H1 (cell line): ENCODE data around the gene SH3RF2.

Experiments used
- ATF3 ChIP-seq: IDR thresholded peaks from 2 replicates; pipeline ENCODE4 v1.6.1; 2011; ENCODE audit warnings: low read depth, mild to moderate bottlenecking, low read length; ENCODE audit not compliant: insufficient read depth
- BACH1 ChIP-seq: IDR thresholded peaks from 2 replicates; pipeline ENCODE4 v1.6.1; 2012; ENCODE audit warnings: low read length, improper control_type of control experiment
- BRCA1 ChIP-seq: IDR thresholded peaks from 2 replicates; pipeline ENCODE4 v1.6.1; 2012; ENCODE audit warnings: low read depth, low read length, improper control_type of control experiment
- CEBPB ChIP-seq: IDR thresholded peaks from 2 replicates; pipeline ENCODE4 v1.6.1; 2012; ENCODE audit warnings: low read depth, low read length
- CHD2 ChIP-seq: IDR thresholded peaks from 2 replicates; pipeline ENCODE4 v1.6.1; 2012; ENCODE audit warnings: low read length, improper control_type of control experiment
- EP300 ChIP-seq, 2 experiments: IDR thresholded peaks; 1 replicate in 1 of 2; 2 replicates in 1 of 2; pipeline ENCODE4 v1.6.1; 2011 to 2012; ENCODE audit warnings: low read depth in 2 of 2, low read length in 2 of 2, mild to moderate bottlenecking in 2 of 2, borderline replicate concordance in 1 of 2, inconsistent platforms in 1 of 2, moderate library complexity in 1 of 2
- NANOG ChIP-seq: IDR thresholded peaks from 2 replicates; pipeline ENCODE4 v1.6.1; 2011; ENCODE audit warnings: low read length, low read depth, mild to moderate bottlenecking, inconsistent platforms; ENCODE audit not compliant: insufficient read depth, poor library complexity, severe bottlenecking
- POLR2A ChIP-seq, 2 experiments: IDR thresholded peaks; 1 replicate in 1 of 2; 2 replicates in 1 of 2; pipeline ENCODE4 v1.6.1; 2011; ENCODE audit warnings: low read depth in 2 of 2, low read length in 2 of 2, mild to moderate bottlenecking in 2 of 2; ENCODE audit errors: control extremely low read depth in 1 of 2
- POLR2AphosphoS5 ChIP-seq: IDR thresholded peaks from 2 replicates; pipeline ENCODE4 v1.6.1; 2011; ENCODE audit warnings: low read depth, low read length
- SP4 ChIP-seq: IDR thresholded peaks from 2 replicates; pipeline ENCODE4 v1.6.1; 2012; ENCODE audit warnings: low read length, inconsistent platforms
- TCF12 ChIP-seq: IDR thresholded peaks from 2 replicates; pipeline ENCODE4 v1.6.1; 2011; ENCODE audit warnings: low read depth, mild to moderate bottlenecking, low read length
- TF ChIP-seq, protein P1 (sequence below), 3 experiments: IDR thresholded peaks; 1 replicate in 2 of 3; 2 replicates in 1 of 3; pipeline versions ENCODE4 v1.5.1 to v1.6.1; 2011; ENCODE audit warnings: low read length in 3 of 3, mild to moderate bottlenecking in 3 of 3, inconsistent platforms in 2 of 3, low read depth in 1 of 3, moderate library complexity in 1 of 3; ENCODE audit not compliant: insufficient read depth in 1 of 3; ENCODE audit errors: control extremely low read depth in 1 of 3
- TF ChIP-seq, protein P2 (sequence below): IDR thresholded peaks from 2 replicates; pipeline ENCODE4 v1.6.1; 2011; ENCODE audit warnings: low read length, improper control_type of control experiment

DNA sequence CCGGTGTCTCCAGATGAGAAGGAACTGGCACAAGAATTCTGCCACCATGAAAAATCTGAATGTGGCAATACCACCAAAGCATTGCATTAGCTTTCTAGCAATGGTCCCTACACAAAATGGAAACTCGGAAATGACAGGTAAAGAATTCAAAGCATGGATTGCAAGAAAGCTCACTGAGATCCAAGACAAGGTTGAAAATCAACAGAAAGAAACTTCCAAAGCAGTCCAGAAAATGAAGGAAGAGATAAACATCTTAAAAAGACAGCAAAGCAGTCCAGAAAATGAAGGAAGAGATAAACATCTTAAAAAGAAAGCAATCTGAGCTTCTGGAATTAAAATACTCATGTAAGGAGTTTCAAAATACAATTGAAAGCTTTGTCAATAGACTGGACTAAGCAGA lies 46.8 kb upstream of the SH3RF2 start:
- no peak for TF ChIP-seq POLR2A (IDR thresholded peaks at IDR 0.05; ENCODE audit: control extremely low read depth in 1 of 2, low read depth in 2 of 2, low read length in 2 of 2)
- no peak for TF ChIP-seq EP300 (IDR thresholded peaks at IDR 0.05; ENCODE audit: borderline replicate concordance in 1 of 2, low read depth in 2 of 2, low read length in 2 of 2)
- no peak for TF ChIP-seq POLR2AphosphoS5
- no peak for TF ChIP-seq BRCA1
- TF ChIP-seq SP4 = no peak
- TF ChIP-seq, protein P1, sequence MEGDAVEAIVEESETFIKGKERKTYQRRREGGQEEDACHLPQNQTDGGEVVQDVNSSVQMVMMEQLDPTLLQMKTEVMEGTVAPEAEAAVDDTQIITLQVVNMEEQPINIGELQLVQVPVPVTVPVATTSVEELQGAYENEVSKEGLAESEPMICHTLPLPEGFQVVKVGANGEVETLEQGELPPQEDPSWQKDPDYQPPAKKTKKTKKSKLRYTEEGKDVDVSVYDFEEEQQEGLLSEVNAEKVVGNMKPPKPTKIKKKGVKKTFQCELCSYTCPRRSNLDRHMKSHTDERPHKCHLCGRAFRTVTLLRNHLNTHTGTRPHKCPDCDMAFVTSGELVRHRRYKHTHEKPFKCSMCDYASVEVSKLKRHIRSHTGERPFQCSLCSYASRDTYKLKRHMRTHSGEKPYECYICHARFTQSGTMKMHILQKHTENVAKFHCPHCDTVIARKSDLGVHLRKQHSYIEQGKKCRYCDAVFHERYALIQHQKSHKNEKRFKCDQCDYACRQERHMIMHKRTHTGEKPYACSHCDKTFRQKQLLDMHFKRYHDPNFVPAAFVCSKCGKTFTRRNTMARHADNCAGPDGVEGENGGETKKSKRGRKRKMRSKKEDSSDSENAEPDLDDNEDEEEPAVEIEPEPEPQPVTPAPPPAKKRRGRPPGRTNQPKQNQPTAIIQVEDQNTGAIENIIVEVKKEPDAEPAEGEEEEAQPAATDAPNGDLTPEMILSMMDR (IDR thresholded peaks at IDR 0.05; ENCODE audit: control extremely low read depth in 1 of 3, insufficient read depth in 1 of 3, low read depth in 1 of 3, low read length in 3 of 3) = no peak
- no peak for TF ChIP-seq TCF12
- no peak for TF ChIP-seq NANOG
- no peak for TF ChIP-seq BACH1
- no peak for TF ChIP-seq CEBPB
- no peak for TF ChIP-seq CHD2
- no peak for TF ChIP-seq ATF3
- TF ChIP-seq, protein P2, sequence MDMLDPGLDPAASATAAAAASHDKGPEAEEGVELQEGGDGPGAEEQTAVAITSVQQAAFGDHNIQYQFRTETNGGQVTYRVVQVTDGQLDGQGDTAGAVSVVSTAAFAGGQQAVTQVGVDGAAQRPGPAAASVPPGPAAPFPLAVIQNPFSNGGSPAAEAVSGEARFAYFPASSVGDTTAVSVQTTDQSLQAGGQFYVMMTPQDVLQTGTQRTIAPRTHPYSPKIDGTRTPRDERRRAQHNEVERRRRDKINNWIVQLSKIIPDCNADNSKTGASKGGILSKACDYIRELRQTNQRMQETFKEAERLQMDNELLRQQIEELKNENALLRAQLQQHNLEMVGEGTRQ = no peak
